Kidney epithelial cell (primary cell): ENCODE data around the gene CCND2. TPM values are rescaled to one million over a fixed set of nuclear protein-coding genes. Genes with fewer than 3 reads are reported as not detected.
A peak's percentile ranks its signal among the peaks of the same experiment; 100 is the strongest.

Source experiments
- DNase-seq: peaks from one replicate; pipeline ENCODE4 v3.0.0-alpha.2; 2010; ENCODE audit warnings: low read depth
- H3K27me3 ChIP-seq: 2 replicates; pipeline ENCODE4 v1.6.0; 2011; ENCODE audit warnings: low read length; ENCODE audit not compliant: control insufficient read depth, insufficient read depth
- H3K36me3 ChIP-seq: 2 replicates; pipeline ENCODE4 v1.5.1; 2011; ENCODE audit warnings: low read length; ENCODE audit not compliant: control insufficient read depth, insufficient read depth
- H3K4me3 ChIP-seq: 2 replicates; pipeline ENCODE4 v1.5.1; 2011; ENCODE audit warnings: low read depth, mild to moderate bottlenecking, control low read depth, low read length
- CTCF ChIP-seq: IDR thresholded peaks from 2 replicates; pipeline ENCODE4 v1.5.1; 2011; ENCODE audit warnings: mild to moderate bottlenecking, moderate library complexity, low read length, control low read depth, inconsistent platforms; ENCODE audit not compliant: insufficient read depth, poor library complexity, severe bottlenecking
- total RNA-seq: library from RNA; depleted of rRNA; stranded (reverse); fragments of >200 nt; gene quantifications from 2 replicates; pipeline ENCODE4 v1.2.3, GENCODE V29; 2015

The CCND2 gene
- total RNA-seq, 1 donor from 2014 or later, result 88.3 TPM

DNA sequence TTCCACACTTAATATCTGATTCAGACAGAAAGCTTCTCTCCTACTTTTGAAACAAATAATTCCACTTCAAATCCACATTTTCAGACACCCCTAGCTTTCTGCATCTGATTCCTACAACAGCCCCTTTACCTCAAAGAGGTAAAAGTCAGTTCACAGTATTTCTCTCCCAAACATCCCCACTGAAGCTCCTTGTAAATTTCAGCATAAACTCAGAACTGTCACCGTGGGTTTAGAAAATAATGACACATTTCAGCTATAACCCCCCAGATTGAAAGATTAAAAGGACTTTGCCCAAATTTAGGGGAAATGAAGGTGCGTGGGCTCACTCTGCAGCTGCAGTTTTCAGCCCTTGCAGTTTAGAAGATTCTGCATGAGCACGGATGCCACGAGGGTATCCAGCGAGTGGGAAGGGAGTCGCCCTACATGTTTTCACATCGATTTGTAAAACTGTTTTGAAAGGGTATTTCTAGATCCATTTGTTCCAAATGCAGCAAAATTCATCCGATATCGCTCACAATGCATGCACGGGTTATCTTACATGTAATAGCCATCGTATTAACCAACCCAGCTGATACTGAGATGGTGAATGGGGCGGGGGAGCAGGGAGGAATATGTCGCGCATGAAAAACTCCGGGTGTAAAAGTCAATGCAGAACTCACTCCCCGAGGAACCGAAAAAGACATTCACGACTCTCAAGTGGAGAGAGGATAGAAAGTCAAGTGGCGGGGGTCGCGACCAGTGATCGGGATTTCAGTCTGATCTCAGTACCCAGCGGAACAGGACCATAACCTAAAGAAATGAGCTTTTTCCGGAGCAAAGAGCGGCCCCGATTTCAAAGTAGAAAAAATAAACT, 5.0 kb upstream of the CCND2 start:
- no peak for TF ChIP-seq CTCF
- Histone ChIP-seq H3K27me3 (peaks cover 64% of the 10 kb centered on the region), H3K4me3 (peak overlapping the region; percentile 31), H3K36me3 (no peaks in the 10 kb centered on the region)
- DNase-seq, result no peak

- peaks cover 70% of the 10 kb centered on the region for H3K27me3 ChIP-seq
Observed at GRCh38 chr12:4269279-4269991, 4.1 kb upstream of the CCND2 start.

DNA sequence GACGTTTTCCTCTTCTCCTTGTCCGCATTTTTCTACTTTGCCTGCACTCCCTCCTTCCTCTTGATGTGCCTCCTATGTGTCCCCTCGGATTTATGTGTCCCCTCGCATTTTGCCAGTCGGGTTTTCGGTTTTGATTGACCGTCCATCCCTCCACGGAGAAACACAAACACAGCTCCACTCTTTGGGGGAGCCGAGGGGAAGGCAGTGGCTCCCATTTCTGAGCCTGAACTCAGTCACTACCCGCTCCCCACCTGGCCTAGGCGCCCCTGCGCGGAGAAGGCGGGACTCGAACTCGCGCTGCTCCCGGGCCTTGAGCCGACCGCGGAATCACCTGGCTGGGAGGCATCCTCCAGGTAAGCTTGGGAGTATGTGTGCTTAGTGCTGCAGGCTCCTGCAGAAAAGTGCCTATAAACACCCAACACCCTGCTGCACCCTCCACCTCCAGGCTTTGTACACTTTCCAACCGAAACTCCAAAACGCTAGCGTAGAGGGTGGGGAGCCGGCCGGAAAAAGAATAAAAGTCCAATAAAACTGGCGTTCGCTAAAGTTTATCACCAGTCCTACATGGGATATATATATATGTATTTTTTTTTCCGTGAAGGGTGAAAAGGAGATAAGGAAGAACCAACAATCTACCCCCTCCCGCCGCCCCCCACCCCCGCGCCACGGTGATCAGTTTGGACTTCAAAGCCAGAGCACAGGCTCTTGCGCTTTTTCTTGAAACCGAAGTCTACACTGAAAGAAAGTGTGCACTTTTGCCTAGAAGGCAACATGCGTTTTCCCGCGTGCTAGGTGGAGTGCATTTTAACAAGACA, 3.3 kb upstream of the CCND2 start:
- H3K4me3 ChIP-seq, result no peak overlapping the region
- peaks cover 75% of the 10 kb centered on the region for H3K27me3 ChIP-seq

More at GRCh38 chr12:4269279-4269991, 4.1 kb upstream of the CCND2 start:
- no peaks in the 10 kb centered on the region for H3K36me3 ChIP-seq
- DNase-seq, result no peak
- peak overlapping the region; percentile 31 for H3K4me3 ChIP-seq
- TF ChIP-seq CTCF, result no peak

GRCh38 chr12:4270831-4271716, 2.5 kb upstream of the CCND2 start:
- no peak overlapping the region for H3K4me3 ChIP-seq
- DNase-seq, result no peak
- H3K36me3 ChIP-seq, result no peaks in the 10 kb centered on the region
- H3K27me3 ChIP-seq, result peaks cover 79% of the 10 kb centered on the region
- TF ChIP-seq CTCF, result no peak

More for the DNA sequence above, 3.3 kb upstream of the CCND2 start:
- no peak for TF ChIP-seq CTCF
- no peak for DNase-seq
- no peaks in the 10 kb centered on the region for H3K36me3 ChIP-seq
